SK-N-SH (cell line): Measurements from ENCODE around the gene CAV3. TPM values are rescaled to one million over a fixed set of nuclear protein-coding genes. Genes with fewer than 3 reads are reported as not detected.
A peak's percentile ranks its signal among the peaks of the same experiment; 100 is the strongest.

ENCODE experiments used
- CTCF ChIA-PET: fragments of 300-600, 350-600 bp; formaldehyde crosslinking; extraction: SDS; loops from one replicate; lab custom pipeline; 2021; lab: Yijun Ruan, JAX
- POLR2A ChIA-PET: fragments of 350-600 bp; sonication (Branson Sonifier 250); formaldehyde crosslinking; extraction: SDS; loops from one replicate; lab custom pipeline; 2020; ENCODE audit warnings: antibody characterized with exemption, inconsistent platforms; lab: Yijun Ruan, JAX
- DNase-seq: peaks from one replicate; pipeline ENCODE4 v3.0.0; 2012
- H2AFZ ChIP-seq: fragments of 200-600 bp; sonication (generic); 2 replicates; pipeline ENCODE4 v1.8.1; 2016; ENCODE audit warnings: antibody characterized with exemption, mild to moderate bottlenecking, low read depth
- H3F3A ChIP-seq: fragments of 200-600 bp; sonication (generic); replicated peaks from 2 replicates; pipeline ENCODE3; 2016; ENCODE audit warnings: antibody characterized with exemption, mild to moderate bottlenecking; ENCODE audit not compliant: insufficient read depth
- H3K27ac ChIP-seq, 2 experiments: fragments of 200-500 bp in 1 of 2; fragments of 200-600 bp in 1 of 2; sonication (Bioruptor generic) in 1 of 2; sonication (generic), shearing (Covaris generic) in 1 of 2; 2 replicates each; pipeline versions ENCODE4 v1.5.1 to v1.6.1; 2014 to 2016; ENCODE audit warnings: low read depth in 2 of 2, inconsistent platforms in 1 of 2, low read length in 1 of 2, mild to moderate bottlenecking in 1 of 2, mixed read lengths in 1 of 2
- H3K27me3 ChIP-seq: fragments of 200-600 bp; sonication (generic), shearing (Covaris generic); 2 replicates; pipeline ENCODE4 v1.6.1; 2016; ENCODE audit warnings: mixed run types; ENCODE audit not compliant: insufficient read depth
- H3K36me3 ChIP-seq, 2 experiments: fragments of 200-500 bp in 1 of 2; fragments of 200-600 bp in 1 of 2; sonication (Bioruptor generic) in 1 of 2; sonication (generic) in 1 of 2; replicated peaks in 1 of 2; 2 replicates each; pipeline versions ENCODE3 to v1.5.1; 2014 to 2016; ENCODE audit warnings: low read length in 1 of 2, mild to moderate bottlenecking in 1 of 2; ENCODE audit not compliant: insufficient read depth in 2 of 2, control insufficient read depth in 1 of 2
- H3K4me1 ChIP-seq, 2 experiments: fragments of 200-500 bp in 1 of 2; fragments of 200-600 bp in 1 of 2; sonication (Bioruptor generic) in 1 of 2; sonication (generic), shearing (Covaris generic) in 1 of 2; 2 replicates each; pipeline versions ENCODE4 v1.5.1 to v1.6.1; 2014 to 2016; ENCODE audit warnings: low read depth in 1 of 2, low read length in 1 of 2, mixed run types in 1 of 2; ENCODE audit not compliant: insufficient read depth in 2 of 2, control insufficient read depth in 1 of 2
- H3K4me2 ChIP-seq: fragments of 200-600 bp; sonication (generic), shearing (Covaris generic); 2 replicates; pipeline ENCODE4 v1.6.1; 2017; ENCODE audit warnings: mixed run types
- H3K4me3 ChIP-seq, 2 experiments: fragments of 200-500 bp in 1 of 2; fragments of 200-600 bp in 1 of 2; sonication (Bioruptor generic) in 1 of 2; sonication (generic), shearing (Covaris generic) in 1 of 2; 2 replicates each; pipeline versions ENCODE4 v1.5.1 to v1.8.1; 2014 to 2016; ENCODE audit warnings: low read depth in 2 of 2, inconsistent platforms in 1 of 2, low read length in 1 of 2, mild to moderate bottlenecking in 1 of 2, mixed read lengths in 1 of 2, moderate library complexity in 1 of 2
- H3K79me2 ChIP-seq: fragments of 200-600 bp; sonication (generic); 2 replicates; pipeline ENCODE4 v1.8.1; 2017; ENCODE audit warnings: mild to moderate bottlenecking; ENCODE audit not compliant: insufficient read depth
- H3K9ac ChIP-seq: fragments of 200-600 bp; sonication (generic); 2 replicates; pipeline ENCODE4 v1.6.1; 2017; ENCODE audit warnings: mixed run types
- H3K9me2 ChIP-seq: fragments of 200-600 bp; sonication (generic); 2 replicates; pipeline ENCODE4 v1.6.1; 2017; ENCODE audit warnings: mixed run types
- H3K9me3 ChIP-seq: fragments of 200-600 bp; sonication (generic); 2 replicates; pipeline ENCODE4 v1.6.1; 2017; ENCODE audit warnings: mixed run types, mild to moderate bottlenecking, moderate library complexity
- H4K20me1 ChIP-seq: fragments of 200-600 bp; sonication (generic); 2 replicates; pipeline ENCODE4 v1.6.1; 2017; ENCODE audit warnings: mild to moderate bottlenecking, mixed run types; ENCODE audit not compliant: insufficient read depth
- CHD2 ChIP-seq: fragments of 150-350 bp; IDR thresholded peaks from 2 replicates; pipeline ENCODE4 v1.6.1; 2018; ENCODE audit warnings: low read length; ENCODE audit not compliant: partially characterized antibody
- EP300 ChIP-seq, 2 experiments: IDR thresholded peaks; 2 replicates each; pipeline versions ENCODE4 v1.4.0 to v1.6.1; 2012; ENCODE audit warnings: borderline replicate concordance in 1 of 2, low read depth in 1 of 2, low read length in 1 of 2
- EZH2phosphoT487 ChIP-seq: fragments of 200-600 bp; sonication (generic); IDR thresholded peaks from 2 replicates; pipeline ENCODE4 v1.6.1; 2017; ENCODE audit warnings: low read depth, mixed run types, mild to moderate bottlenecking, antibody characterized with exemption, moderate library complexity, borderline replicate concordance
- FOSL2 ChIP-seq: IDR thresholded peaks from 2 replicates; pipeline ENCODE4 v1.4.0; 2012; ENCODE audit warnings: low read depth, mild to moderate bottlenecking, moderate library complexity, borderline replicate concordance
- FOXJ3 ChIP-seq: sonication (generic); formaldehyde crosslinking; IDR thresholded peaks from 2 replicates; pipeline ENCODE4 v1.5.1; 2020; ENCODE audit warnings: mild to moderate bottlenecking, missing genetic modification reagents
- NRF1 ChIP-seq: IDR thresholded peaks from 2 replicates; pipeline ENCODE4 v1.6.1; 2012; ENCODE audit warnings: low read depth, mild to moderate bottlenecking, low read length
- POLR2AphosphoS5 ChIP-seq: IDR thresholded peaks from 2 replicates; pipeline ENCODE4 v1.6.1; 2012; ENCODE audit warnings: low read depth, low read length
- RAD21 ChIP-seq: IDR thresholded peaks from 2 replicates; pipeline ENCODE4 v1.6.1; 2012; ENCODE audit warnings: mild to moderate bottlenecking, low read length
- RXRA ChIP-seq: IDR thresholded peaks from 2 replicates; pipeline ENCODE4 v1.4.0; 2012; ENCODE audit warnings: low read depth, mild to moderate bottlenecking, borderline replicate concordance
- TEAD4 ChIP-seq: IDR thresholded peaks from 2 replicates; pipeline ENCODE4 v1.4.0; 2012; ENCODE audit warnings: mild to moderate bottlenecking, borderline replicate concordance; ENCODE audit not compliant: insufficient read depth
- YY1 ChIP-seq: IDR thresholded peaks from 2 replicates; pipeline ENCODE4 v1.4.0; 2012; ENCODE audit warnings: low read depth, mild to moderate bottlenecking
- WGBS: methylation state at CpG from one replicate; pipeline ENCODE4 v1.1.6; 2017; ENCODE audit warnings: low lambda C conversion rate; 5-methylcytosine and 5-hydroxymethylcytosine counted together
- polyA plus RNA-seq, 3 experiments: library from polyadenylated mRNA; depleted of rRNA; stranded (reverse); fragments of >200 nt; gene quantifications; 2 replicates each; pipeline ENCODE4 v1.2.3, GENCODE V29; 2012
- TF ChIP-seq, protein P1 (sequence below): fragments of 150-350 bp; IDR thresholded peaks from 2 replicates; pipeline ENCODE4 v1.6.1; 2017; ENCODE audit warnings: antibody characterized with exemption, low read length, low read depth, borderline replicate concordance
- TF ChIP-seq, protein P2 (sequence below): IDR thresholded peaks from 2 replicates; pipeline ENCODE4 v1.4.0; 2012; ENCODE audit warnings: low read depth, borderline replicate concordance
- TF ChIP-seq, protein P3 (sequence below): IDR thresholded peaks from 2 replicates; pipeline ENCODE4 v1.4.0; 2012; ENCODE audit warnings: low read depth, borderline replicate concordance

The CAV3 gene
- polyA plus RNA-seq, 1 of the 3 experiments (the other 2 are of a cell fraction) = not detected

DNA sequence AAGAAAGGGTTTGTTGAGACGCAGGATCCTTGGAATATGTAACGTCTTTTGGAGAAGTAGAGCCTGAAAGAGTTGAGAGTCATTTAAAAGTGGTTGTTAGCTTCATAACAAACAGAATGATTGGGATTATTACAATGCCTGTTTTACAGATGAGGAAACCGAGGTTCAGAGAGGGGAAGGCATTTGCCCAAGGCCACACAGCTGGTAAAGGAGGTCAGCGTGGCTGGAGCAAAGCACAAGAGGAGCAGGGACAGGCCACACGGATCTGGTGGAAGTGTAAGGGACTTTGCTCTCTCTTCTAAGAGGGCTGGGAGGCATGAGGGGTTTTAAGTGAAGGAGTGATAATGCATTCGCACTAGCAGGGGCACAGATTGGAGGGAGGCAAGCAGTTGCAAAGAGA is 42.0 kb downstream of the CAV3 start (continued):
- TF ChIP-seq NRF1 (no peak), EP300 (IDR thresholded peaks at IDR 0.05; ENCODE audit: borderline replicate concordance in 1 of 2, low read depth in 1 of 2, low read length in 1 of 2) (no peak), TEAD4 (no peak), POLR2AphosphoS5 (no peak), FOXJ3 (CRISPR knock-in tag) (no peak), FOSL2 (no peak), CHD2 (no peak), EZH2phosphoT487 (no peak)
- TF ChIP-seq, protein P1, sequence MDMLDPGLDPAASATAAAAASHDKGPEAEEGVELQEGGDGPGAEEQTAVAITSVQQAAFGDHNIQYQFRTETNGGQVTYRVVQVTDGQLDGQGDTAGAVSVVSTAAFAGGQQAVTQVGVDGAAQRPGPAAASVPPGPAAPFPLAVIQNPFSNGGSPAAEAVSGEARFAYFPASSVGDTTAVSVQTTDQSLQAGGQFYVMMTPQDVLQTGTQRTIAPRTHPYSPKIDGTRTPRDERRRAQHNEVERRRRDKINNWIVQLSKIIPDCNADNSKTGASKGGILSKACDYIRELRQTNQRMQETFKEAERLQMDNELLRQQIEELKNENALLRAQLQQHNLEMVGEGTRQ = no peak
- TF ChIP-seq, protein P2, sequence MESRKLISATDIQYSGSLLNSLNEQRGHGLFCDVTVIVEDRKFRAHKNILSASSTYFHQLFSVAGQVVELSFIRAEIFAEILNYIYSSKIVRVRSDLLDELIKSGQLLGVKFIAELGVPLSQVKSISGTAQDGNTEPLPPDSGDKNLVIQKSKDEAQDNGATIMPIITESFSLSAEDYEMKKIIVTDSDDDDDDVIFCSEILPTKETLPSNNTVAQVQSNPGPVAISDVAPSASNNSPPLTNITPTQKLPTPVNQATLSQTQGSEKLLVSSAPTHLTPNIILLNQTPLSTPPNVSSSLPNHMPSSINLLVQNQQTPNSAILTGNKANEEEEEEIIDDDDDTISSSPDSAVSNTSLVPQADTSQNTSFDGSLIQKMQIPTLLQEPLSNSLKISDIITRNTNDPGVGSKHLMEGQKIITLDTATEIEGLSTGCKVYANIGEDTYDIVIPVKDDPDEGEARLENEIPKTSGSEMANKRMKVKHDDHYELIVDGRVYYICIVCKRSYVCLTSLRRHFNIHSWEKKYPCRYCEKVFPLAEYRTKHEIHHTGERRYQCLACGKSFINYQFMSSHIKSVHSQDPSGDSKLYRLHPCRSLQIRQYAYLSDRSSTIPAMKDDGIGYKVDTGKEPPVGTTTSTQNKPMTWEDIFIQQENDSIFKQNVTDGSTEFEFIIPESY = no peak
- TF ChIP-seq, protein P3, sequence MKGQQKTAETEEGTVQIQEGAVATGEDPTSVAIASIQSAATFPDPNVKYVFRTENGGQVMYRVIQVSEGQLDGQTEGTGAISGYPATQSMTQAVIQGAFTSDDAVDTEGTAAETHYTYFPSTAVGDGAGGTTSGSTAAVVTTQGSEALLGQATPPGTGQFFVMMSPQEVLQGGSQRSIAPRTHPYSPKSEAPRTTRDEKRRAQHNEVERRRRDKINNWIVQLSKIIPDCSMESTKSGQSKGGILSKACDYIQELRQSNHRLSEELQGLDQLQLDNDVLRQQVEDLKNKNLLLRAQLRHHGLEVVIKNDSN = no peak

DNA sequence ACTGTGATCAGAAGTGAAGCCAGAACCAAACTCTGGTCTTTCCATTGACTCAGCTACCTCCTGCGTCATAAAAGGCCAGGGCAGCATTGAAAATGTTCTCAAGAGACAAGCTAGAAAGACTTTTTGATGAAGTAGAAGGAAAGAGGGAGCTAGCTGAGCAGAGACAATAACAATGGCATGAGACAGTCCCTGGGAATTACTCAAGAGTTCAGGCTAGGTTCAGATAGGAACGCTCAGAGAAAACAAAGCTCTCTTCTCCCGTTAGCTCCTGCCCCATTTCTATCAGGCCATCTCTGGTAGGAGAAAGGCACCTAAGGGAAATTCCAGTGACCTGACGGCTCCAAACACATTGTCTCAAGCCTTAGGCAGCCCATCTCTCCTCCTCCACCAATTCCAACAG is 42.8 kb downstream of the CAV3 start:
- Histone ChIP-seq H3K4me3 (no peak overlapping the region), H3K79me2 (no peaks in the 10 kb centered on the region), H4K20me1 (no peaks in the 10 kb centered on the region), H2AFZ (no peak overlapping the region; the same call in 1 of the 2 replicates), H3K27ac (peak overlapping the region in 1 of 2 experiments; percentile 73; a peak in 2 of 4 replicates), H3K4me2 (no peak overlapping the region), H3K9ac (peak overlapping the region; percentile 41; the same call in 1 of the 2 replicates), H3F3A (peaks cover 8% of the 10 kb centered on the region), H3K4me1 (peaks cover 0 to 11% of the 10 kb centered on the region in 2 experiments; a peak in 1 of 4 replicates)
- WGBS = 50% methylated on average over 4 of the region's 4 CpGs
- CTCF ChIA-PET = interaction anchor here (0.7 to 6.1 kb wide), 4 partner anchors 7 to 209 kb away, joined by 3 to 53 read pairs (median 4); partner anchors contain the start of gene OXTR
- no peak for DNase-seq
- TF ChIP-seq YY1 (no peak), RAD21 (no peak), RXRA (0 out of 2 replicates have a peak, but pooled peaks have one; percentile 10)
- TF ChIP-seq, all 33 proteins: peak for 1
- POLR2A ChIA-PET = no interaction called here
- H3K36me3 ChIP-seq = no peaks in the 10 kb centered on the region
- H3K27me3 ChIP-seq = no peaks in the 10 kb centered on the region
- no peaks in the 10 kb centered on the region for H3K9me3 ChIP-seq
- H3K9me2 ChIP-seq = no peaks in the 10 kb centered on the region
